Limb (tissue), 2 donors: ENCODE measurements around the gene BRSK2.
A peak's percentile ranks its signal among the peaks of the same experiment; 100 is the strongest.

ENCODE experiments used
- DNase-seq, 2 donors: peaks; one replicate each; pipeline ENCODE4 v3.0.0-alpha.2; 2016; ENCODE audit errors: extremely low spot score in 2 of 2

The BRSK2 gene

GRCh38 chr11:1396375-1396841 lies 6.7 kb downstream of the BRSK2 start:
- DNase-seq, result no peak

- no peak for DNase-seq
Measured at GRCh38 chr11:1397146-1397861, 7.6 kb downstream of the BRSK2 start.

GRCh38 chr11:1397862-1398527 lies 8.3 kb downstream of the BRSK2 start:
- no peak for DNase-seq

- no peak for DNase-seq
Measured at GRCh38 chr11:1398528-1399235, 8.9 kb downstream of the BRSK2 start.

GRCh38 chr11:1399386-1400316 lies 9.9 kb downstream of the BRSK2 start:
- no peak for DNase-seq

- DNase-seq, result no peak
Measured at GRCh38 chr11:1400317-1401170, 10.8 kb downstream of the BRSK2 start.

GRCh38 chr11:1401171-1401445 lies 11.4 kb downstream of the BRSK2 start:
- no peak for DNase-seq

GRCh38 chr11:1401656-1402221 lies 12.0 kb downstream of the BRSK2 start:
- DNase-seq, result peak; percentile 51 to 89

GRCh38 chr11:1402355-1403077 lies 12.8 kb downstream of the BRSK2 start:
- DNase-seq, result no peak

GRCh38 chr11:1403078-1403620 lies 13.4 kb downstream of the BRSK2 start:
- no peak for DNase-seq

- no peak for DNase-seq
Measured at GRCh38 chr11:1403721-1404460, 14.2 kb downstream of the BRSK2 start.

GRCh38 chr11:1404461-1405185 lies 14.9 kb downstream of the BRSK2 start:
- DNase-seq, result no peak

GRCh38 chr11:1405186-1406020 lies 15.7 kb downstream of the BRSK2 start:
- DNase-seq, result no peak

- no peak for DNase-seq
Measured at GRCh38 chr11:1406571-1407485, 17.1 kb downstream of the BRSK2 start.

- no peak for DNase-seq
Measured at GRCh38 chr11:1407668-1408067, 17.9 kb downstream of the BRSK2 start.

GRCh38 chr11:1408346-1408745 lies 18.6 kb downstream of the BRSK2 start:
- DNase-seq, result no peak
